ENCODE measurements around the gene PLXNA4. TPM values are rescaled to one million over a fixed set of nuclear protein-coding genes. Genes with fewer than 3 reads are reported as not detected.

PLXNA4 gene
- polyA plus RNA-seq, 2 of the 4 experiments (the other 2 are of a cell fraction) = 0.12 to 0.34 TPM

GRCh38 chr7:132216847-132217525 lies 359.3 kb downstream of the PLXNA4 start:
- Histone ChIP-seq H3K4me3 (no peak overlapping the region), H3K27ac (no peak overlapping the region), H3K4me2 (no peak overlapping the region), H3K9me3 (no peaks in the 10 kb centered on the region), H3K4me1 (no peaks in the 10 kb centered on the region)
- CTCF ChIA-PET = interaction anchor here (1.2 kb wide), 1 partner anchor 365 kb away, joined by 3 read pairs; no protein-coding TSS in a partner anchor
- FAIRE-seq = no peak
- POLR2A ChIA-PET = no interaction called here
- no peak for DNase-seq (ENCODE audit: low read depth in 1 of 2, low spot score in 1 of 2)
- ATAC-seq = no peak
- no peak for TF ChIP-seq ZSCAN20 (CRISPR knock-in tag; IDR thresholded peaks at IDR 0.05)
- no peak for TF ChIP-seq JUNB (IDR thresholded peaks at IDR 0.05)
- no peak for TF ChIP-seq EHF (CRISPR knock-in tag; IDR thresholded peaks at IDR 0.05)
- no peak for TF ChIP-seq CHD4 (IDR thresholded peaks at IDR 0.05; ENCODE audit: borderline replicate concordance)
- TF ChIP-seq NPAS2 (CRISPR knock-in tag; IDR thresholded peaks at IDR 0.05; ENCODE audit: borderline replicate concordance) = no peak
- TF ChIP-seq RARB (CRISPR knock-in tag; IDR thresholded peaks at IDR 0.05) = no peak
- TF ChIP-seq, protein P1, sequence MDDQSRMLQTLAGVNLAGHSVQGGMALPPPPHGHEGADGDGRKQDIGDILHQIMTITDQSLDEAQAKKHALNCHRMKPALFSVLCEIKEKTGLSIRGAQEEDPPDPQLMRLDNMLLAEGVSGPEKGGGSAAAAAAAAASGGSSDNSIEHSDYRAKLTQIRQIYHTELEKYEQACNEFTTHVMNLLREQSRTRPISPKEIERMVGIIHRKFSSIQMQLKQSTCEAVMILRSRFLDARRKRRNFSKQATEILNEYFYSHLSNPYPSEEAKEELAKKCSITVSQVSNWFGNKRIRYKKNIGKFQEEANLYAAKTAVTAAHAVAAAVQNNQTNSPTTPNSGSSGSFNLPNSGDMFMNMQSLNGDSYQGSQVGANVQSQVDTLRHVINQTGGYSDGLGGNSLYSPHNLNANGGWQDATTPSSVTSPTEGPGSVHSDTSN (IDR thresholded peaks at IDR 0.05) = no peak
- 59% methylated on average over 8 of the region's 8 CpGs for WGBS (ENCODE audit: missing lambda C conversion rate)

DNA sequence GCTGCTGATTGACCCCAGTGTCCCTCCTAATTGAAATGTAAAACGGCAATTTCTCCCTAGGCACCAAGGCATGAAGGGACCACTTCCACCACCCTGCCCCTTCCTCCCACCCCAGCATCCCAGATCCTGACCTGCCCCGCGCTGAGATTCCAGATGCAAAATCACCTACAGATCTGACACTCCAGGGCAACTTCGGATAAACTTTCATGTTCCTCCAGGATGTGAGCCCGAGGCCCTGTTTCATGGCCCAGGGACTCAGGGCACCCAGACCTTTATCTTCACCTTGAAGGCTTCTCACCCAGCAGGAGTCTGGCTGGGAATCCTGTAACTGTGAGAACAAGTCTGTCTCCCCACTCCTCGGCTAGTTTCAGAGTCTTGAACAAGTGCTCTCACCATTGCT lies 361.8 kb downstream of the PLXNA4 start:
- Histone ChIP-seq H3K27ac (no peak overlapping the region), H3K4me3 (no peak overlapping the region), H3K4me1 (no peaks in the 10 kb centered on the region), H3K4me2 (no peak overlapping the region), H3K9me3 (no peaks in the 10 kb centered on the region)
- ChIA-PET CTCF (interaction anchor here (0.7 kb wide), 1 partner anchor 12 kb away, joined by 3 read pairs; no protein-coding TSS in a partner anchor), POLR2A (no interaction called here)
- DNase-seq (ENCODE audit: low read depth in 1 of 2, low spot score in 1 of 2) (no peak), ATAC-seq (no peak), FAIRE-seq (no peak)
- no peak for TF ChIP-seq BHLHE40 (IDR thresholded peaks at IDR 0.05; ENCODE audit: low read depth, low read length)
- TF ChIP-seq RFX5 (IDR thresholded peaks at IDR 0.05) = no peak
- no peak for TF ChIP-seq ZFP36 (IDR thresholded peaks at IDR 0.05; ENCODE audit: borderline replicate concordance, partially characterized antibody)
- WGBS (ENCODE audit: missing lambda C conversion rate) = 73% methylated on average over 6 of the region's 6 CpGs

GRCh38 chr7:132213583-132213982 lies 362.7 kb downstream of the PLXNA4 start:
- TF ChIP-seq ZSCAN20 (CRISPR knock-in tag; IDR thresholded peaks at IDR 0.05) (no peak), KDM1A (IDR thresholded peaks at IDR 0.05; ENCODE audit: low read depth) (no peak)
- TF ChIP-seq, protein P2, sequence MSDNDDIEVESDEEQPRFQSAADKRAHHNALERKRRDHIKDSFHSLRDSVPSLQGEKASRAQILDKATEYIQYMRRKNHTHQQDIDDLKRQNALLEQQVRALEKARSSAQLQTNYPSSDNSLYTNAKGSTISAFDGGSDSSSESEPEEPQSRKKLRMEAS (IDR thresholded peaks at IDR 0.05) = no peak
- H3K9me3 ChIP-seq = no peaks in the 10 kb centered on the region
- ATAC-seq (no peak), DNase-seq (ENCODE audit: low read depth in 1 of 2, low spot score in 1 of 2) (no peak), FAIRE-seq (no peak)
- H3K27ac ChIP-seq = no peak overlapping the region
- POLR2A ChIA-PET = no interaction called here
- H3K4me2 ChIP-seq = no peak overlapping the region
- WGBS (ENCODE audit: missing lambda C conversion rate) = 75% methylated on average over 5 of the region's 5 CpGs
- CTCF ChIA-PET = interaction anchor here (0.7 kb wide), 1 partner anchor 13 kb away, joined by 3 read pairs; no protein-coding TSS in a partner anchor
- H3K4me3 ChIP-seq = no peak overlapping the region
- H3K4me1 ChIP-seq = no peaks in the 10 kb centered on the region

- no peaks in the 10 kb centered on the region for H3K4me1 ChIP-seq
- ATAC-seq (no peak), FAIRE-seq (no peak), DNase-seq (ENCODE audit: low read depth in 1 of 2, low spot score in 1 of 2) (no peak)
- no peaks in the 10 kb centered on the region for H3K9me3 ChIP-seq
- H3K27ac ChIP-seq = no peak overlapping the region
- H3K4me3 ChIP-seq = no peak overlapping the region
- no peak overlapping the region for H3K4me2 ChIP-seq
- ChIA-PET CTCF (interaction anchor here (1.3 to 1.9 kb wide), 2 partner anchors 10 to 37 kb away, joined by 3 to 6 read pairs; no protein-coding TSS in a partner anchor), POLR2A (no interaction called here)
- WGBS (ENCODE audit: missing lambda C conversion rate) = 75% methylated on average over 4 of the region's 4 CpGs
- TF ChIP-seq BHLHE40 (IDR thresholded peaks at IDR 0.05; ENCODE audit: low read depth, low read length) = no peak
- TF ChIP-seq HEYL (CRISPR knock-in tag; IDR thresholded peaks at IDR 0.05) = no peak
- TF ChIP-seq, protein P1 (IDR thresholded peaks at IDR 0.05) = no peak
- no peak for TF ChIP-seq FOXS1 (CRISPR knock-in tag; IDR thresholded peaks at IDR 0.05)
- TF ChIP-seq HES2 (IDR thresholded peaks at IDR 0.05) = no peak
- TF ChIP-seq FOSL2 (IDR thresholded peaks at IDR 0.05) = no peak
- no peak for TF ChIP-seq FOSL2 (CRISPR knock-in tag; IDR thresholded peaks at IDR 0.05)
- no peak for TF ChIP-seq TP53 (CRISPR knock-in tag; IDR thresholded peaks at IDR 0.05)
- TF ChIP-seq REST (IDR thresholded peaks at IDR 0.05) = no peak
- no peak for TF ChIP-seq KDM1A (IDR thresholded peaks at IDR 0.05; ENCODE audit: low read depth)
- TF ChIP-seq CEBPB (IDR thresholded peaks at IDR 0.05) = no peak
- TF ChIP-seq POLR2A (IDR thresholded peaks at IDR 0.05; ENCODE audit: low read length) = no peak
- TF ChIP-seq JUN (IDR thresholded peaks at IDR 0.05) = no peak
- TF ChIP-seq ZC3H11A (IDR thresholded peaks at IDR 0.05) = no peak
- TF ChIP-seq SREBF2 (IDR thresholded peaks at IDR 0.05) = no peak
- no peak for TF ChIP-seq ZSCAN20 (CRISPR knock-in tag; IDR thresholded peaks at IDR 0.05)
- TF ChIP-seq MAFK (IDR thresholded peaks at IDR 0.05; ENCODE audit: partially characterized antibody) = no peak
- TF ChIP-seq NR3C1 (IDR thresholded peaks at IDR 0.05) = no peak
Measured at GRCh38 chr7:132211971-132212370, 364.3 kb downstream of the PLXNA4 start.

Measured in A549 (cell line).